MM.1S (cell line): ENCODE results near the gene CUEDC2.

Source experiments
- CTCF ChIP-seq: fragments of 300-600 bp; sonication (generic); IDR thresholded peaks from 2 replicates; pipeline ENCODE4 v1.5.1; 2016; ENCODE audit warnings: antibody characterized with exemption, low read length, mixed read lengths
- EZH2 ChIP-seq: fragments of 300-600 bp; sonication (generic); optimal IDR thresholded peaks from 2 replicates; pipeline ENCODE3; 2017; ENCODE audit warnings: low read depth, mild to moderate bottlenecking, antibody characterized with exemption, low read length, mixed read lengths
- EZH2phosphoT487 ChIP-seq: fragments of 300-600 bp; sonication (generic); IDR thresholded peaks from 2 replicates; pipeline ENCODE4 v1.6.1; 2018; ENCODE audit warnings: antibody characterized with exemption, low read length

- no peak for TF ChIP-seq CTCF
- no peak for TF ChIP-seq EZH2phosphoT487
- TF ChIP-seq EZH2: no peak
These were observed 15.7 kb downstream of the CUEDC2 start for GRCh38 chr10:102416695-102417094.
